ENCODE measurements around the gene SLC25A25.

GRCh38 chr9:128102196-128102595, 34.2 kb downstream of the SLC25A25 start:
- TF ChIP-seq EZH2 (IDR thresholded peaks at IDR 0.05) = no peak
- TF ChIP-seq POLR2AphosphoS5 (IDR thresholded peaks at IDR 0.05; ENCODE audit: borderline replicate concordance, low read depth, low read length) = no peak
- no peak for TF ChIP-seq FOXP2 (optimal IDR thresholded peaks at IDR 0.05; ENCODE audit: control extremely low read depth, extremely low read length, insufficient read depth)
